Measurements from ENCODE around the gene ALDH4A1.

- TF ChIP-seq CTCF (IDR thresholded peaks at IDR 0.05) (no peak), EZH2 (IDR thresholded peaks at IDR 0.05) (no peak), EZH2phosphoT487 (IDR thresholded peaks at IDR 0.05) (no peak)
Measured at GRCh38 chr1:18870957-18871356, 31.4 kb downstream of the ALDH4A1 start.
